ENCODE measurements around the gene PLPP2. TPM values are rescaled to one million over a fixed set of nuclear protein-coding genes. Genes with fewer than 3 reads are reported as not detected.

Gene PLPP2
- polyA plus RNA-seq, 1 donor (not counting 4 experiments of a cell fraction or from before 2014, with no cell fraction given) = 13.6 TPM

GRCh38 chr19:335072-335471 is 43.9 kb upstream of the PLPP2 start:
- Histone ChIP-seq H2AFZ (ENCODE audit: control insufficient read depth, low read length) (no peak overlapping the region), H3K4me2 (ENCODE audit: control insufficient read depth, extremely low read depth, insufficient read depth, low read depth, low read length) (no peak overlapping the region), H4K20me1 (ENCODE audit: control insufficient read depth, extremely low read depth, insufficient read depth, low read length) (peaks cover 12% of the 10 kb centered on the region), H3K36me3 (ENCODE audit: control insufficient read depth in 2 of 2, extremely low read depth in 1 of 2, insufficient read depth in 2 of 2, low read length in 2 of 2) (peaks cover 15% of the 10 kb centered on the region in 2 experiments), H3K27ac (ENCODE audit: control insufficient read depth, insufficient read depth, low read length) (no peak overlapping the region), H3K9me3 (ENCODE audit: control insufficient read depth, low read depth, low read length) (peaks cover 2% of the 10 kb centered on the region), H3K9ac (ENCODE audit: control insufficient read depth, extremely low read depth, insufficient read depth, low read length) (no peak overlapping the region), H3K4me1 (ENCODE audit: control insufficient read depth, extremely low read depth, insufficient read depth, low read length) (no peaks in the 10 kb centered on the region), H3K4me3 (ENCODE audit: control insufficient read depth in 2 of 3, extremely low read depth in 1 of 3, insufficient read depth in 2 of 3, low read depth in 1 of 3, low read length in 3 of 3) (no peak overlapping the region), H3K9me1 (ENCODE audit: control insufficient read depth, extremely low read depth, insufficient read depth, low read length) (no peaks in the 10 kb centered on the region), H3K27me3 (ENCODE audit: control insufficient read depth, extremely low read depth, insufficient read depth, low read length) (no peaks in the 10 kb centered on the region), H3K79me2 (ENCODE audit: control insufficient read depth, insufficient read depth, low read length) (peaks cover 57% of the 10 kb centered on the region)
- no peak for TF ChIP-seq CTCF (optimal IDR thresholded peaks at IDR 0.05 in 1 of 3, IDR thresholded peaks at IDR 0.05 in 1 of 3, conservative IDR thresholded peaks at IDR 0.05 in 1 of 3; ENCODE audit: extremely low read depth in 1 of 3, insufficient read depth in 2 of 3, low read length in 3 of 3)
- TF ChIP-seq EZH2 (IDR thresholded peaks at IDR 0.05; ENCODE audit: low read length) = no peak
- dilution Hi-C loops (cut with MboI; ENCODE audit: extremely low pct_ligation_motif_present, low sequenced_read_pairs) = no loop called here
- no peak for DNase-seq (ENCODE audit: low read depth, low spot score)
- FAIRE-seq = no peak

GRCh38 chr19:334296-335071 is 43.3 kb upstream of the PLPP2 start:
- Histone ChIP-seq H3K9me3 (ENCODE audit: control insufficient read depth, low read depth, low read length) (peaks cover 4% of the 10 kb centered on the region), H3K9me1 (ENCODE audit: control insufficient read depth, extremely low read depth, insufficient read depth, low read length) (no peaks in the 10 kb centered on the region), H3K4me2 (ENCODE audit: control insufficient read depth, extremely low read depth, insufficient read depth, low read depth, low read length) (no peak overlapping the region), H3K79me2 (ENCODE audit: control insufficient read depth, insufficient read depth, low read length) (peaks cover 53% of the 10 kb centered on the region), H3K9ac (ENCODE audit: control insufficient read depth, extremely low read depth, insufficient read depth, low read length) (no peak overlapping the region), H3K36me3 (ENCODE audit: control insufficient read depth in 2 of 2, extremely low read depth in 1 of 2, insufficient read depth in 2 of 2, low read length in 2 of 2) (peaks cover 15 to 19% of the 10 kb centered on the region in 2 experiments), H2AFZ (ENCODE audit: control insufficient read depth, low read length) (no peak overlapping the region), H3K4me3 (ENCODE audit: control insufficient read depth in 2 of 3, extremely low read depth in 1 of 3, insufficient read depth in 2 of 3, low read depth in 1 of 3, low read length in 3 of 3) (no peak overlapping the region), H3K27me3 (ENCODE audit: control insufficient read depth, extremely low read depth, insufficient read depth, low read length) (no peaks in the 10 kb centered on the region), H3K27ac (ENCODE audit: control insufficient read depth, insufficient read depth, low read length) (no peak overlapping the region), H3K4me1 (ENCODE audit: control insufficient read depth, extremely low read depth, insufficient read depth, low read length) (no peaks in the 10 kb centered on the region), H4K20me1 (ENCODE audit: control insufficient read depth, extremely low read depth, insufficient read depth, low read length) (peaks cover 7% of the 10 kb centered on the region)
- dilution Hi-C loops (cut with MboI; ENCODE audit: extremely low pct_ligation_motif_present, low sequenced_read_pairs) = no loop called here
- TF ChIP-seq CTCF (optimal IDR thresholded peaks at IDR 0.05 in 1 of 3, IDR thresholded peaks at IDR 0.05 in 1 of 3, conservative IDR thresholded peaks at IDR 0.05 in 1 of 3; ENCODE audit: extremely low read depth in 1 of 3, insufficient read depth in 2 of 3, low read length in 3 of 3) = no peak
- TF ChIP-seq EZH2 (IDR thresholded peaks at IDR 0.05; ENCODE audit: low read length) = no peak
- no peak for DNase-seq (ENCODE audit: low read depth, low spot score)
- no peak for FAIRE-seq
